Bronchial epithelial cell (primary cell): Measurements from ENCODE around the gene SLC41A1. TPM values are rescaled to one million over a fixed set of nuclear protein-coding genes. Genes with fewer than 3 reads are reported as not detected.
A peak's percentile ranks its signal among the peaks of the same experiment; 100 is the strongest.

ENCODE experiments used
- DNase-seq: peaks from one replicate; pipeline ENCODE4 v3.0.0-alpha.2; 2010; ENCODE audit warnings: low read depth
- FAIRE-seq: peaks from 2 replicates; lab custom pipeline; 2011; peaks lifted over from hg19 to GRCh38; lab: Jason Lieb, UNC
- H3K27me3 ChIP-seq: 2 replicates; pipeline ENCODE4 v1.5.1; 2011; ENCODE audit warnings: low read length; ENCODE audit not compliant: control insufficient read depth, insufficient read depth
- H3K36me3 ChIP-seq: 2 replicates; pipeline ENCODE4 v1.5.1; 2011; ENCODE audit warnings: low read length; ENCODE audit not compliant: control insufficient read depth, insufficient read depth
- H3K4me3 ChIP-seq: 2 replicates; pipeline ENCODE4 v1.5.1; 2011; ENCODE audit warnings: mild to moderate bottlenecking, low read depth, low read length, control low read depth
- CTCF ChIP-seq: IDR thresholded peaks from 2 replicates; pipeline ENCODE4 v1.5.1; 2011; ENCODE audit warnings: mild to moderate bottlenecking, moderate library complexity, low read length, control low read depth, inconsistent platforms; ENCODE audit not compliant: insufficient read depth, severe bottlenecking
- total RNA-seq: library from RNA; depleted of rRNA; stranded (reverse); fragments of >200 nt; gene quantifications from 2 replicates; pipeline ENCODE4 v1.2.1, GENCODE V29; 2014

Gene SLC41A1
- total RNA-seq, 1 donor from 2014 or later = 6.6 TPM

- Histone ChIP-seq H3K4me3 (no peak overlapping the region), H3K36me3 (no peaks in the 10 kb centered on the region), H3K27me3 (no peaks in the 10 kb centered on the region)
- no peak for FAIRE-seq
- DNase-seq = no peak
- no peak for TF ChIP-seq CTCF
Observed at GRCh38 chr1:205852969-205853368, 40.0 kb upstream of the SLC41A1 start.

DNA sequence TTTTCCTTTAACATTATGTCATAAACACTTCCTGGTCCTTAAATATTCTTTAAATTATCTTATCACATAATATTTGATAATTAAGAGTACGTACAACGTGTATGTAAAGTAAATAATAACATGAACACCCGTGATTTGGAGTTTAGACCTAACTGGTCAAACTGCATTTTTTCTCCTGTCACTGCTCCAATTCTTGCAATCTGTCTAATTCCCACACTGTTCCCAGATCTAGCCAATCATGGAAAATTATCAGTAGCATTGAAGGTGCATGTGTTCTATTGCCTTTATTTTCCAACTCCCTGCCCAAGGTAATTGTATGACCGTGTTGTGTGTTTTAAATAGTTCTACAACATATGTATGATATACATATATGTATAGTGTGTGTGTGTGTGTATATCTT, 39.0 kb upstream of the SLC41A1 start:
- no peak for TF ChIP-seq CTCF
- Histone ChIP-seq H3K36me3 (no peaks in the 10 kb centered on the region), H3K4me3 (no peak overlapping the region), H3K27me3 (no peaks in the 10 kb centered on the region)
- FAIRE-seq (no peak), DNase-seq (no peak)

DNA sequence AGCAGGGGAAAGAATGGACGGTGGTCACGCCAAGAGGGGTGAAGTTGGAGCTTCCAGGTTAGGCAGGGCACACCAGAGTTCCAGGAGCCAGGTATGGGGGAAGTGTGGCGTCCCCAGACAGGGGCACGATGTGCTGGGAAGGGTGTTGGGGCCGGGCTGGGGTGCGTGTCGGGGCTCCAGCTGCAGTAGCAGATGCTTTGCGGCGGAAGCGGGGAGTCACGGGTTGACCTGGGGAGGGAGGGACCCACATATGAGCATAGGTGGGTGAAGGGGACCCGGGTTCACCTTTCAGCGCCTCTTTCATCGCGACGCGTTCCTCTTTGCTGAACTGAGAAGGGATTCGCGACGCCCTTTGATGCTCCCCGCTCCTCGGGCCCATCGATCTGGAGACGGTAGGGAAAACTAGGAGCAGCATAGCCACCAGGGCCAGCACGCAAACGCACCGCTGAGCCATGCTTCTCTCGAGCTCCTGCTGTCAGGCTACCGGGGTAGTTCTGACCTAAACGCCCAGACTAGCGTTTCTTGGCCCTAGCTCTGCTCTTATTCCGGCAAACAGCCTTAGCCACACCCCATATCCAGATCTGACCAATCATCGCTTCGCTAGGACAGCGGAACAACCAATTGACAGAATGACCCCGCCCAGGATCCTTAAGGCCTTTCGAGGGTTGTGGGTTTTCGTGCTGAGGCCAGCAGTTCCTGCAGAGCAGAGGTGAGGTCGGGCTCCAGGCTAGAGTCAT, 36.8 kb upstream of the SLC41A1 start, which contains the start of gene PM20D1:
TSS of gene PM20D1 (minus strand) at position 514 of the 737 bp plus-strand sequence. CDS start at position 454, 60 bp downstream.
- no peak for TF ChIP-seq CTCF
- no peak for FAIRE-seq
- no peaks in the 10 kb centered on the region for H3K36me3 ChIP-seq
- no peaks in the 10 kb centered on the region for H3K27me3 ChIP-seq
- H3K4me3 ChIP-seq = no peak within 1 kb of the TSS
- DNase-seq = peak; percentile 50

- Histone ChIP-seq H3K4me3 (no peak overlapping the region), H3K27me3 (no peaks in the 10 kb centered on the region), H3K36me3 (no peaks in the 10 kb centered on the region)
- DNase-seq (no peak), FAIRE-seq (no peak)
- no peak for TF ChIP-seq CTCF
Observed at GRCh38 chr1:205843036-205843859, 30.2 kb upstream of the SLC41A1 start.

DNA sequence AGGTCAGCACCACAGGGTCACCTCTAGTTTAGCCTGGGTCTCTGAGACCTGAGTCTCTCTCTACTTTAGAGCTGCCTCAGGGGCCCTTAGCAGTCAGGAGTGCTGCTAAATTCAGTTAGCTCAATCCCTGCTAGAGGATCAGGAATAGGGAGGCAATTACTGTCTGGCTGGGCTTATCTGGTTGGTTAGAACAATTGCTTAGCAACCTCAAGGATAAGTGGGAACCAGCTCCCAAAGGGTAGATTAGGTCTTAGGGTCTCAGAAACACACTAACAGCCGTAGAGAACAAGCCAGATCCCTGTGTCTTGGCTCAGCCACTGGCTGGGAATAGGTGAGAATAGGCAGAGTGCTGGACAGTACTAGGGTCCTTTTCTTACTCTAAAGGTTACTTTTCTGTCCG, 29.2 kb upstream of the SLC41A1 start:
- H3K27me3 ChIP-seq = no peaks in the 10 kb centered on the region
- no peak for TF ChIP-seq CTCF
- DNase-seq (no peak), FAIRE-seq (no peak)
- H3K4me3 ChIP-seq = no peak overlapping the region
- H3K36me3 ChIP-seq = no peaks in the 10 kb centered on the region
